ENCODE measurements around the gene NOB1. TPM values are rescaled to one million over a fixed set of nuclear protein-coding genes. Genes with fewer than 3 reads are reported as not detected.

The NOB1 gene
- total and polyA plus RNA-seq, 9 of the 15 experiments (the other 6 are each of a cell fraction or from before 2014, with no cell fraction given), result 42.4 to 148 (median 116) TPM

DNA sequence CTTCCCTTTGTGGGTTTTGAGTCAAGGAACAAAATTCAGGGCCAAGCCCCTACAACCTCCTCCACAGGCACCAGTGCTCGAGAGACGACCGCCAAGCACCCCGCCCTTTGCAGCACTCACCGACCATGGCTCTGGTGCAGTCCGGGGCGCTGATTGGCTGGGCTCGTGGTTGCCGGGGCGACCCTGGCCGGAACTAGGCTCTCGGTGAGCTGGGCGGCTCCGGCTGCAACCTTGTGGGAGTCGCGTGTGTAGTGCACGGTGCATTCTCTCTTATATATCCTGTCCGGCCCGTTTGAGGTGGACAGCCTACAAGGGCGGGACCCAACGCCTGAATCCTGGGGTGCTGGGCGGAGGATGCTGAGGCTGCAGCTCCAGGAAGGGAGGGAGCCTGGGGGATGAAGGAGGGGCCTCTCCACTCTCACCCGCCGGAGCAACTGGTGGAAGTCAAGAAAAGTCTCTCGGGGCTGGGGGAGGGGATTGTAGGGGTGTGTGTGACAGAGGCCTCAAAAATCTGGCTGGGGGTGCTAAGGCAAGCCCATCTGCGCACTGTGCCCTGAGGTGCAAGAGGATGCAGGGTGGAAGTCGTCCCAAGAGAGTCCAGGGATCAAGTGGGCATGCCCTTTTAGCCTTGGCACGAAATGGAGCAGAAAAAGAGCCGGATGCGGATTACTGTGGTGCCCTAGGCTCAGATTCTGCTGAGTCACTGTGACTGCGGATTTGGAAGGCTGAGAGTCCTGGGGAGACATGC, 28.2 kb downstream of the NOB1 start, which contains the start of gene NQO1 (continued):
- peak; percentile 86 for TF ChIP-seq BRD9 (IDR thresholded peaks at IDR 0.05; ENCODE audit: low read depth, partially characterized antibody)
- TF ChIP-seq GTF2F1 (IDR thresholded peaks at IDR 0.05; ENCODE audit: low read depth, low read length), result peak; percentile 88
- TF ChIP-seq, protein P1, sequence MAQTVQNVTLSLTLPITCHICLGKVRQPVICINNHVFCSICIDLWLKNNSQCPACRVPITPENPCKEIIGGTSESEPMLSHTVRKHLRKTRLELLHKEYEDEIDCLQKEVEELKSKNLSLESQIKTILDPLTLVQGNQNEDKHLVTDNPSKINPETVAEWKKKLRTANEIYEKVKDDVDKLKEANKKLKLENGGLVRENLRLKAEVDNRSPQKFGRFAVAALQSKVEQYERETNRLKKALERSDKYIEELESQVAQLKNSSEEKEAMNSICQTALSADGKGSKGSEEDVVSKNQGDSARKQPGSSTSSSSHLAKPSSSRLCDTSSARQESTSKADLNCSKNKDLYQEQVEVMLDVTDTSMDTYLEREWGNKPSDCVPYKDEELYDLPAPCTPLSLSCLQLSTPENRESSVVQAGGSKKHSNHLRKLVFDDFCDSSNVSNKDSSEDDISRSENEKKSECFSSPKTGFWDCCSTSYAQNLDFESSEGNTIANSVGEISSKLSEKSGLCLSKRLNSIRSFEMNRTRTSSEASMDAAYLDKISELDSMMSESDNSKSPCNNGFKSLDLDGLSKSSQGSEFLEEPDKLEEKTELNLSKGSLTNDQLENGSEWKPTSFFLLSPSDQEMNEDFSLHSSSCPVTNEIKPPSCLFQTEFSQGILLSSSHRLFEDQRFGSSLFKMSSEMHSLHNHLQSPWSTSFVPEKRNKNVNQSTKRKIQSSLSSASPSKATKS (CRISPR knock-in tag; IDR thresholded peaks at IDR 0.05), result no peak
- TF ChIP-seq STAG1 (CRISPR knock-in tag; IDR thresholded peaks at IDR 0.05; ENCODE audit: borderline replicate concordance), result no peak
- TF ChIP-seq, protein P2, sequence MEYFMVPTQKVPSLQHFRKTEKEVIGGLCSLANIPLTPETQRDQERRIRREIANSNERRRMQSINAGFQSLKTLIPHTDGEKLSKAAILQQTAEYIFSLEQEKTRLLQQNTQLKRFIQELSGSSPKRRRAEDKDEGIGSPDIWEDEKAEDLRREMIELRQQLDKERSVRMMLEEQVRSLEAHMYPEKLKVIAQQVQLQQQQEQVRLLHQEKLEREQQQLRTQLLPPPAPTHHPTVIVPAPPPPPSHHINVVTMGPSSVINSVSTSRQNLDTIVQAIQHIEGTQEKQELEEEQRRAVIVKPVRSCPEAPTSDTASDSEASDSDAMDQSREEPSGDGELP (CRISPR knock-in tag; IDR thresholded peaks at IDR 0.05; ENCODE audit: borderline replicate concordance), result peak; percentile 77
- TF ChIP-seq, protein P3, sequence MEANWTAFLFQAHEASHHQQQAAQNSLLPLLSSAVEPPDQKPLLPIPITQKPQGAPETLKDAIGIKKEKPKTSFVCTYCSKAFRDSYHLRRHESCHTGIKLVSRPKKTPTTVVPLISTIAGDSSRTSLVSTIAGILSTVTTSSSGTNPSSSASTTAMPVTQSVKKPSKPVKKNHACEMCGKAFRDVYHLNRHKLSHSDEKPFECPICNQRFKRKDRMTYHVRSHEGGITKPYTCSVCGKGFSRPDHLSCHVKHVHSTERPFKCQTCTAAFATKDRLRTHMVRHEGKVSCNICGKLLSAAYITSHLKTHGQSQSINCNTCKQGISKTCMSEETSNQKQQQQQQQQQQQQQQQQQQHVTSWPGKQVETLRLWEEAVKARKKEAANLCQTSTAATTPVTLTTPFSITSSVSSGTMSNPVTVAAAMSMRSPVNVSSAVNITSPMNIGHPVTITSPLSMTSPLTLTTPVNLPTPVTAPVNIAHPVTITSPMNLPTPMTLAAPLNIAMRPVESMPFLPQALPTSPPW (CRISPR knock-in tag; IDR thresholded peaks at IDR 0.05), result peak; percentile 93
- peak; percentile 19 to 56; a peak in 2 of 4 replicates for TF ChIP-seq MAZ (CRISPR knock-in tag; conservative IDR thresholded peaks at IDR 0.05 in 1 of 2, IDR thresholded peaks at IDR 0.05 in 1 of 2)
- TF ChIP-seq SMAD3 (CRISPR knock-in tag; conservative IDR thresholded peaks at IDR 0.05), result no peak
- TF ChIP-seq, protein P4, sequence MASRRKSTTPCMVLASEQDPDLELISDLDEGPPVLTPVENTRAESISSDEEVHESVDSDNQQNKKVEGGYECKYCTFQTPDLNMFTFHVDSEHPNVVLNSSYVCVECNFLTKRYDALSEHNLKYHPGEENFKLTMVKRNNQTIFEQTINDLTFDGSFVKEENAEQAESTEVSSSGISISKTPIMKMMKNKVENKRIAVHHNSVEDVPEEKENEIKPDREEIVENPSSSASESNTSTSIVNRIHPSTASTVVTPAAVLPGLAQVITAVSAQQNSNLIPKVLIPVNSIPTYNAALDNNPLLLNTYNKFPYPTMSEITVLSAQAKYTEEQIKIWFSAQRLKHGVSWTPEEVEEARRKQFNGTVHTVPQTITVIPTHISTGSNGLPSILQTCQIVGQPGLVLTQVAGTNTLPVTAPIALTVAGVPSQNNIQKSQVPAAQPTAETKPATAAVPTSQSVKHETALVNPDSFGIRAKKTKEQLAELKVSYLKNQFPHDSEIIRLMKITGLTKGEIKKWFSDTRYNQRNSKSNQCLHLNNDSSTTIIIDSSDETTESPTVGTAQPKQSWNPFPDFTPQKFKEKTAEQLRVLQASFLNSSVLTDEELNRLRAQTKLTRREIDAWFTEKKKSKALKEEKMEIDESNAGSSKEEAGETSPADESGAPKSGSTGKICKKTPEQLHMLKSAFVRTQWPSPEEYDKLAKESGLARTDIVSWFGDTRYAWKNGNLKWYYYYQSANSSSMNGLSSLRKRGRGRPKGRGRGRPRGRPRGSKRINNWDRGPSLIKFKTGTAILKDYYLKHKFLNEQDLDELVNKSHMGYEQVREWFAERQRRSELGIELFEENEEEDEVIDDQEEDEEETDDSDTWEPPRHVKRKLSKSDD (conservative IDR thresholded peaks at IDR 0.05; ENCODE audit: low read length), result 0 out of 2 replicates have a peak, but pooled peaks have one; percentile 48
- TF ChIP-seq ZBTB7A (IDR thresholded peaks at IDR 0.05; ENCODE audit: borderline replicate concordance, control insufficient read depth, low read depth, low read length), result 0 out of 2 replicates have a peak, but pooled peaks have one; percentile 35
- peak; percentile 85 for TF ChIP-seq EP400 (IDR thresholded peaks at IDR 0.05)
- TF ChIP-seq TRIM24 (IDR thresholded peaks at IDR 0.05), result peak in 1 of 2 experiments; percentile 51; a peak in 1 of 4 replicates
- TF ChIP-seq, protein P5, sequence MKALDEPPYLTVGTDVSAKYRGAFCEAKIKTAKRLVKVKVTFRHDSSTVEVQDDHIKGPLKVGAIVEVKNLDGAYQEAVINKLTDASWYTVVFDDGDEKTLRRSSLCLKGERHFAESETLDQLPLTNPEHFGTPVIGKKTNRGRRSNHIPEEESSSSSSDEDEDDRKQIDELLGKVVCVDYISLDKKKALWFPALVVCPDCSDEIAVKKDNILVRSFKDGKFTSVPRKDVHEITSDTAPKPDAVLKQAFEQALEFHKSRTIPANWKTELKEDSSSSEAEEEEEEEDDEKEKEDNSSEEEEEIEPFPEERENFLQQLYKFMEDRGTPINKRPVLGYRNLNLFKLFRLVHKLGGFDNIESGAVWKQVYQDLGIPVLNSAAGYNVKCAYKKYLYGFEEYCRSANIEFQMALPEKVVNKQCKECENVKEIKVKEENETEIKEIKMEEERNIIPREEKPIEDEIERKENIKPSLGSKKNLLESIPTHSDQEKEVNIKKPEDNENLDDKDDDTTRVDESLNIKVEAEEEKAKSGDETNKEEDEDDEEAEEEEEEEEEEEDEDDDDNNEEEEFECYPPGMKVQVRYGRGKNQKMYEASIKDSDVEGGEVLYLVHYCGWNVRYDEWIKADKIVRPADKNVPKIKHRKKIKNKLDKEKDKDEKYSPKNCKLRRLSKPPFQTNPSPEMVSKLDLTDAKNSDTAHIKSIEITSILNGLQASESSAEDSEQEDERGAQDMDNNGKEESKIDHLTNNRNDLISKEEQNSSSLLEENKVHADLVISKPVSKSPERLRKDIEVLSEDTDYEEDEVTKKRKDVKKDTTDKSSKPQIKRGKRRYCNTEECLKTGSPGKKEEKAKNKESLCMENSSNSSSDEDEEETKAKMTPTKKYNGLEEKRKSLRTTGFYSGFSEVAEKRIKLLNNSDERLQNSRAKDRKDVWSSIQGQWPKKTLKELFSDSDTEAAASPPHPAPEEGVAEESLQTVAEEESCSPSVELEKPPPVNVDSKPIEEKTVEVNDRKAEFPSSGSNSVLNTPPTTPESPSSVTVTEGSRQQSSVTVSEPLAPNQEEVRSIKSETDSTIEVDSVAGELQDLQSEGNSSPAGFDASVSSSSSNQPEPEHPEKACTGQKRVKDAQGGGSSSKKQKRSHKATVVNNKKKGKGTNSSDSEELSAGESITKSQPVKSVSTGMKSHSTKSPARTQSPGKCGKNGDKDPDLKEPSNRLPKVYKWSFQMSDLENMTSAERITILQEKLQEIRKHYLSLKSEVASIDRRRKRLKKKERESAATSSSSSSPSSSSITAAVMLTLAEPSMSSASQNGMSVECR (CRISPR knock-in tag; IDR thresholded peaks at IDR 0.05), result peak; percentile 92
- no peak for TF ChIP-seq ZNF133 (CRISPR knock-in tag; IDR thresholded peaks at IDR 0.05)
- TF ChIP-seq DACH1 (IDR thresholded peaks at IDR 0.05; ENCODE audit: partially characterized antibody), result no peak

All from K562 (cell line).